Spinal cord (tissue), 10 donors: ENCODE data around the gene ERBB4. TPM values are rescaled to one million over a fixed set of nuclear protein-coding genes. Genes with fewer than 3 reads are reported as not detected.

Source experiments
- DNase-seq, 6 donors: peaks; one replicate each; pipeline versions ENCODE4 v3.0.0 to v3.0.0-alpha.2; 2013 to 2015; ENCODE audit warnings: low spot score in 6 of 6, low read depth in 4 of 6
- H3K27ac ChIP-seq: one replicate; pipeline ENCODE4 v1.5.1; 2013; ENCODE audit warnings: low read depth, low read length, control low read depth
- H3K27me3 ChIP-seq: one replicate; pipeline ENCODE4 v1.6.1; 2013; ENCODE audit warnings: low read length; ENCODE audit not compliant: control insufficient read depth, insufficient read depth
- H3K36me3 ChIP-seq: one replicate; pipeline ENCODE4 v1.6.1; 2013; ENCODE audit warnings: low read length; ENCODE audit not compliant: control insufficient read depth, insufficient read depth
- H3K4me1 ChIP-seq: one replicate; pipeline ENCODE4 v1.6.1; 2013; ENCODE audit warnings: low read length; ENCODE audit not compliant: control insufficient read depth, insufficient read depth
- H3K4me3 ChIP-seq: one replicate; pipeline ENCODE4 v1.5.1; 2013; ENCODE audit warnings: low read depth, low read length, control low read depth
- H3K9me3 ChIP-seq: one replicate; pipeline ENCODE4 v1.6.1; 2013; ENCODE audit warnings: low read length; ENCODE audit not compliant: control insufficient read depth, insufficient read depth
- WGBS: methylation state at CpG from one replicate; pipeline ENCODE4 v1.1.5; 2013; ENCODE audit warnings: missing lambda C conversion rate; ENCODE audit not compliant: insufficient coverage; 5-methylcytosine and 5-hydroxymethylcytosine counted together
- polyA plus RNA-seq, 2 donors: library from polyadenylated mRNA; unstranded; fragments of 120-200 nt; gene quantifications; one replicate each; pipeline ENCODE4 v1.2.1, GENCODE V29; 2013; ENCODE audit not compliant: insufficient read length in 2 of 2
- total RNA-seq, 2 donors: library from RNA; depleted of rRNA in 1 of 2; stranded (reverse); fragments of 120-200 nt in 1 of 2; fragments of >200 nt in 1 of 2; gene quantifications; one replicate each; pipeline versions ENCODE4 v1.2.3 to v1.2.4, GENCODE V29; 2013 to 2014
- donor health status: healthy.

Gene ERBB4
- total and polyA plus RNA-seq, 4 donors = 14.4 to 41.7 (median 20.8) TPM

DNA sequence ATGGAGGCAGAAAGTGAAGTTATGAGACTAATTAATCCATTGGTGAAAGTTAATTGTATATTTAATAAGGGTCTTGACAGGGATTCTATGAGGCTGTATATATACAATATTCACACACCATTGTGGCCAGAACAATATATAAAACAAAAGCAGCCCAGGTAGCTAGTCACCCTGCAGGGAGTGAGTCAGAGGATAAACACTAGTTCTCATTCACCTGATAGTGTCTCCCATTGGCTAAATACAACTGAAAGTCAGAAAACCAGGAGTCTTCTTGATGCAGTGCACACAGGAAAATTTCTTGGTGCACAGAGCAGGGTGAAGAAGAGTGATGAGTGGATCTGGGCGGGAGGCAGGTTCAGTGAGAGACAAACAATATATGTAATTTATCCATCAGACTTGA lies 465.2 kb downstream of the ERBB4 start:
- Histone ChIP-seq H3K27ac (no peak overlapping the region), H3K4me1 (no peaks in the 10 kb centered on the region), H3K9me3 (no peaks in the 10 kb centered on the region), H3K36me3 (no peaks in the 10 kb centered on the region), H3K27me3 (no peaks in the 10 kb centered on the region), H3K4me3 (no peak overlapping the region)
- no peak for DNase-seq
- no CpG with 5 or more reads among the region's 1 CpG for WGBS

DNA sequence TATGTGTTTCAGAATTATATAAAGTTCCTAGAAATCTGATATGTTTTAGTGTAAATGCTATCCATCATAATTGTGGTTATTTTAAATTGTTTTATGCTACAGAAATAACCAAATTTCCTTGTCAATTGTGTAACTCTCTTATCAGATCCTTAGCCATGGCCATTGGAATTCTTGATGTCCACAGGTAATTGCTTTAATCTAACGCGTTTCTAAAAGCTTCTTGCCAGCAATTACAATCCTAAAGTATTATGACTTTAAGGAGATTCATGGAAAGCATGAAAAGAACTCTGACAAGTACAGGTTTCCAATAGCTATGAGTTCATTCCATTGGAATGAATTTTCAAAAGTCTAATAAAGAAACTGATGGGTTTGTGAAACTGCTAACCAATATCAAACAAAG lies 472.1 kb downstream of the ERBB4 start:
- Histone ChIP-seq H3K4me1 (no peaks in the 10 kb centered on the region), H3K4me3 (no peak overlapping the region), H3K36me3 (no peaks in the 10 kb centered on the region), H3K9me3 (no peaks in the 10 kb centered on the region), H3K27ac (no peak overlapping the region), H3K27me3 (no peaks in the 10 kb centered on the region)
- no peak for DNase-seq
- no CpG with 5 or more reads among the region's 2 CpGs for WGBS

DNA sequence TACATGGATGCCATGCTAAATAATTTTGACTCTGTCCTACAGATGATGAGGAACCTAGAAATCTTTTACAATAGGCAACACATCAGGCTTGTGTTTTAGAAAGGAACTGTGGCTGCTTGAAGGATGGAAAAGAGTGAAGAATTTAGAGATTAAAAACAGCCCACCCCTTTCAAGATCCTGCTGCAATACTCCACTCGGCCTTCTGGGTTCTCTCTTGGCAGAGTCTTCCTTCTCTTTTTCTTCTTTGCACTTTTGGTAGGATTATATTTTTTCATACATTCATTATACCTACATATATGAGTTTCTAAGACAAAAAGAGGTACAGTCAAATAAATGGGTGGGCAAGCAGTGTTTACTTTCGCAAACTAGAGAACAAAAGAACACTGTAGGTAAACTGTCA lies 474.3 kb downstream of the ERBB4 start:
- WGBS = no CpG with 5 or more reads among the region's 2 CpGs
- H3K36me3 ChIP-seq = no peaks in the 10 kb centered on the region
- H3K4me1 ChIP-seq = no peaks in the 10 kb centered on the region
- no peak overlapping the region for H3K4me3 ChIP-seq
- no peak for DNase-seq
- no peak overlapping the region for H3K27ac ChIP-seq
- no peaks in the 10 kb centered on the region for H3K9me3 ChIP-seq
- no peaks in the 10 kb centered on the region for H3K27me3 ChIP-seq

DNA sequence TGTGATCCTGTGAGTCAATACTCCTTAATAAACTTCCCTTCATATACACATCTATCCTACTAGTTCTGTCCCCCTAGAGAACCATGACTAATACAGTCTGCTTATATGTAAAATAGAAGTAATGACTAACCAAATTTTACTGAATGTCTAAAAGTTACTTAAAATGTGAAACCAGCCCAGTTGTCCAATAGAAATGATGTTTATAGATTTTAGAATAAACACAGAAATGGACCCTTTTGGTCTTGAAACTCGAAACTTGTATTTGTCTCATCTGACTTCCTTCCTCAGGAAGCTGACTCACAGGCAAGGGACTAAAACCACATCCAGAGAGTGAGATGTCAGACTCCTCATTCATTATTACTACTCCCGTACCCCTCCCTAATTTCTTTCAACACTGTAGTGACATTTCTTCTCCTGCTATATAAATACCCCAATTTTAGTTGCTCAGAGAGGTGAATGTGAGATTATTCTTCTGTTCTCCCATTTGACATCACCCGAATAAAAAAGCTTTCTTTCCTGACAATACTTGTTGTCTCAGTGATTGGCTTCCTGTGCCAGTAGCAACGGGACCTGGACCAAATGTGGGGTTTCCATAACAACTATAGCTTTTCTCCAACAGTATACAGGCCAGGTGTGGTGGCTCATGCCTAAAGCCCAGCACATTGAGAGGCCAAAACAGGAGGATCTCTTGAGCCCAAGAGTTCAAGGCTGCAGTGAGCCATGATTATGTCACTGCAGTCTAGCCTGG lies 486.0 kb downstream of the ERBB4 start:
- H3K4me1 ChIP-seq = no peaks in the 10 kb centered on the region
- H3K9me3 ChIP-seq = peaks cover 8% of the 10 kb centered on the region
- H3K36me3 ChIP-seq = no peaks in the 10 kb centered on the region
- H3K27me3 ChIP-seq = no peaks in the 10 kb centered on the region
- no peak overlapping the region for H3K27ac ChIP-seq
- no peak overlapping the region for H3K4me3 ChIP-seq
- DNase-seq = no peak
- WGBS = 94% methylated on average over 2 of the region's 4 CpGs

DNA sequence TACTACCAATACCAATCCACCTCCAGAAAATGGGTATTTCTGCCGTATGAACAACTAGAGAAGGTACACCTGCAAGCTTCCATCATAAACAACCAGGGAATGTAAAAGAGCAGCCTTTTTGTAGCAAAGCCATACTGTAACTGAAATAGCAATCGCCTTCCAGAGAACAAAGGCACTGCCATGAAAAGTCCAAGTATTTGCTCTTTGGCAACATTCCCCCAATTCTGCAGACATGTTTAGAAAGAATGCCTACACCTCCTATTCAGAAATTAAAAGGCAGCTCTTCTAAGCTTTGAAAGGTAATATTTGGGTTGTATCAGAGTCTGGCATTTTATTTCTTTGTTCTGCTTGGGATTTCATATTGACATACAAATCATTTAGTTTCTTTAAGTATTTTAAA lies 487.7 kb downstream of the ERBB4 start:
- H3K36me3 ChIP-seq = no peaks in the 10 kb centered on the region
- no peak for DNase-seq
- H3K4me3 ChIP-seq = no peak overlapping the region
- no peak overlapping the region for H3K27ac ChIP-seq
- no peaks in the 10 kb centered on the region for H3K27me3 ChIP-seq
- WGBS = 80% methylated on average over 1 of the region's 2 CpGs
- no peaks in the 10 kb centered on the region for H3K4me1 ChIP-seq
- peaks cover 8% of the 10 kb centered on the region for H3K9me3 ChIP-seq

DNA sequence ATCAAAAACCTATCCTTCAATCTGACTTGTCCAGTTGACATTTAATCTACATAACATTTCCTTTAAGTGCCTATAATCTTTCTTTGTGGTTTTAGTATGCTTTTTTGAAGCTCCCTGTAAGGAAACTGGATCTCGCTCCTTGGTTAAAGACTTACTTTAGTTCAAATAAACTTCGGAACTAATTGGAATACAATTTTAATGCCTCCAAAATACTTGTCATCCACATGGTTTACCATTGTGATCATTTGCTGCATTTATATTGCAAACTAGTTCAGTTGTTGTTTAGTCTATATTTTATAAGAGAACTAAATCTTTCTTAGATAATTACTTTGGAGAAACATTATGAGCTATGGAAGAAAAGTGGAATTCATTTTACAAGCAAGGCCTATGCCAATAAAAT lies 496.0 kb downstream of the ERBB4 start:
- WGBS = no CpG with 5 or more reads among the region's 2 CpGs
- H3K9me3 ChIP-seq = no peaks in the 10 kb centered on the region
- no peak for DNase-seq
- no peak overlapping the region for H3K4me3 ChIP-seq
- no peaks in the 10 kb centered on the region for H3K4me1 ChIP-seq
- H3K36me3 ChIP-seq = no peaks in the 10 kb centered on the region
- H3K27me3 ChIP-seq = no peaks in the 10 kb centered on the region
- H3K27ac ChIP-seq = no peak overlapping the region

DNA sequence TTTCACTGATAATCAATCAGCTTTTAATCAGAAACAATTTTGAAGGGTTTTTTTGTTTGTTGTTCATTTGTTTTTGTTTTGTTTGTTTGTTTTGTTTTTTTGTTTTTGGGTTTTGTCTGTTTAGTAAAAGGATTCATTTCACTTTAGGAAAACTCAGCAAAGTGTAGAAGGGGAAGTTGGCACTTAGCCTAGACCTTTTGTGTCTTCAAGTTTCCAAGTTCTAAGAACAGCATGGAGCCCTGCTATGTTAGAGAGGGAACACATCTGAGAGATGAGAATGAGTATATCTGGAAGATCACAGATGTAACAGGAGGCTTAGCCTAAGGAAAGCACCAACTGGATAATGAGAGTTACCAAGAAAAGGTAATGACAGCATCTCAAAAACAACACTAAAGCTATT lies 501.5 kb downstream of the ERBB4 start:
- Histone ChIP-seq H3K4me3 (no peak overlapping the region), H3K27me3 (no peaks in the 10 kb centered on the region), H3K27ac (no peak overlapping the region), H3K9me3 (no peaks in the 10 kb centered on the region), H3K36me3 (no peaks in the 10 kb centered on the region), H3K4me1 (no peaks in the 10 kb centered on the region)
- peak in 5 of 6 donors; percentile 6 to 62 (median 23) for DNase-seq

DNA sequence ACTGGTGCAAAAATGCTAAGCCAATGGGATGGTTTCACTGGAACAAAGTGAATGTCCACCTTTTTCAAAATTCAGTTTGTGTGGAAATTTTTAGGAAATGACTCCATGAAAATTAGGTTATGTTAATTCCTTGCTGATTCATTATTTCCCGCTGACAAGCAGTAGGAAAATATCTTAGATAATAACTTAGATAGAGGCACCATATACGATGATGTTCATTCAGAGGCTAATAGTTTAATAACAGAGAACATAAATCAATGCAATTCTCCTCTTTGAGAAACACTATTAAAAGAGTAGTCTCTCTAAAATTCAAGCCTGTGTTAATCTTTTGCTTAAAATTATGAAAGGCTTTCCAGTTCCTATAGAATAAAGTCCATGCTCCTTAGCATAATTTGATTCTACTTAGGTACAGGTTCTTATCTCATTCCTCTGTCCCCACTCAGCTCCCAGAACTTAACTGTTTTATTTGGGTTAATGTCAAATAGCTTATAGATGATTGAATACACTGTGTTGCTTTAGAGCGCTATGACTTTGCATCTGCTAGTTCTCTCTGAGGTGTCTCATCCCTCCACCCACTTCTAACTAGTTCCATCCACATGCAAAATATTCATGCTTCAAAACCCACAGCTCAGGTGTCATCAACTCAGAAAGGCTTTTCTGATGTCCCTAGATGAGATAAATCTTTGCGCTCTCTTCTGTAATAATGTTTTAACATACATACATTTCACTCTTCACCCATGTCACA lies 503.6 kb downstream of the ERBB4 start:
- no peaks in the 10 kb centered on the region for H3K36me3 ChIP-seq
- H3K27ac ChIP-seq = no peak overlapping the region
- no peaks in the 10 kb centered on the region for H3K27me3 ChIP-seq
- no peaks in the 10 kb centered on the region for H3K4me1 ChIP-seq
- DNase-seq = no peak
- WGBS = 88% methylated on average over 1 of the region's 4 CpGs
- H3K9me3 ChIP-seq = no peaks in the 10 kb centered on the region
- no peak overlapping the region for H3K4me3 ChIP-seq

DNA sequence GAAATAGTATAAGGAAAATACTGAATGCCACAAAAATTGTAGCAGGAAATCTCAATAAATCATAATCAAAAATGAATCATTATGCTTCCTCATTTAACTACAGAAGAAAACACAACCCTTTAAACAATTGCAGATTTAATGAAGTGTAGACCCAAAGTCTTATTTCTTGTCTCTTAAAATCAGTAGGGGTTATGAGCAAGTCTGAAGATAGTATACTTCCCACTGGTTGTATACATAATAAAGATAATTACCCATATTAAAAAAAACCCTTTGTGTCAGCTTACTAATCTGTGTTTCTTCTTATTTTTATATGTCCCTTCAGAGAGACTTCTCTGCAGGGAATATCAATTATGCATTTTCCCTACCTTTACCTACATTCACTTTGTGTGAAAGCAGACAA lies 504.7 kb downstream of the ERBB4 start:
- Histone ChIP-seq H3K4me3 (no peak overlapping the region), H3K9me3 (no peaks in the 10 kb centered on the region), H3K36me3 (no peaks in the 10 kb centered on the region), H3K4me1 (no peaks in the 10 kb centered on the region), H3K27ac (no peak overlapping the region), H3K27me3 (no peaks in the 10 kb centered on the region)
- peak in 1 of 6 donors; percentile 38 for DNase-seq
